Bronchial epithelial cell (primary cell): Measurements from ENCODE around the gene OR51B4. TPM values are rescaled to one million over a fixed set of nuclear protein-coding genes. Genes with fewer than 3 reads are reported as not detected.

ENCODE experiments used
- DNase-seq: peaks from one replicate; pipeline ENCODE4 v3.0.0-alpha.2; 2010; ENCODE audit warnings: low read depth
- FAIRE-seq: peaks from 2 replicates; lab custom pipeline; 2011; peaks lifted over from hg19 to GRCh38; lab: Jason Lieb, UNC
- H3K27me3 ChIP-seq: 2 replicates; pipeline ENCODE4 v1.5.1; 2011; ENCODE audit warnings: low read length; ENCODE audit not compliant: control insufficient read depth, insufficient read depth
- H3K36me3 ChIP-seq: 2 replicates; pipeline ENCODE4 v1.5.1; 2011; ENCODE audit warnings: low read length; ENCODE audit not compliant: control insufficient read depth, insufficient read depth
- H3K4me3 ChIP-seq: 2 replicates; pipeline ENCODE4 v1.5.1; 2011; ENCODE audit warnings: mild to moderate bottlenecking, low read depth, low read length, control low read depth
- total RNA-seq: library from RNA; depleted of rRNA; stranded (reverse); fragments of >200 nt; gene quantifications from 2 replicates; pipeline ENCODE4 v1.2.1, GENCODE V29; 2014
- TF ChIP-seq, protein P1 (sequence below): IDR thresholded peaks from 2 replicates; pipeline ENCODE4 v1.5.1; 2011; ENCODE audit warnings: mild to moderate bottlenecking, moderate library complexity, low read length, control low read depth, inconsistent platforms; ENCODE audit not compliant: insufficient read depth, severe bottlenecking

Gene OR51B4
- total RNA-seq, 1 donor from 2014 or later, result not detected

DNA sequence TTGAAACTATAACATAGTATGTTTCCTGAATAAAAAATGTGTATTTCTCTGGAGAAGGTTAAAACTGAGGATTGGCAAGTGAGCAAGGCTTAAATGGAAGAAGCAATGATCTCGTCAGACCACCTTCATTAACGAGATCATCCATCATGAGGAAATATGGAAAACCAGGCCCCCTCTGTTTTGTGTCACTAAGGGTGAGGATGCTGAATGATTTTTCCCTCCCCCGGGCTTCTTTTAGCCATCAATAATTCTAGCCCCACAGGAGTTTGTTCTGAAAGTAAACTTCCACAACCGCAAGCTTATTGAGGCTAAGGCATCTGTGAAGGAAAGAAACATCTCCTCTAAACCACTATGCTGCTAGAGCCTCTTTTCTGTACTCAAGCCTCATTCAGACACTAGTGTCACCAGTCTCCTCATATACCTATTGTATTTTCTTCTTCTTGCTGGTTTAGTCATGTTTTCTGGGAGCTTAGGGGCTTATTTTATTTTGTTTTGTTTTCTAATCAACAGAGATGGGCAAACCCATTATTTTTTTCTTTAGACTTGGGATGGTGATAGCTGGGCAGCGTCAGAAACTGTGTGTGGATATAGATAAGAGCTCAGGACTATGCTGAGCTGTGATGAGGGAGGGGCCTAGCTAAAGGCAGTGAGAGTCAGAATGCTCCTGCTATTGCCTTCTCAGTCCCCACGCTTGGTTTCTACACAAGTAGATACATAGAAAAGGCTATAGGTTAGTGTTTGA is 26.2 kb downstream of the OR51B4 start:
- FAIRE-seq, result no peak
- TF ChIP-seq, protein P1, sequence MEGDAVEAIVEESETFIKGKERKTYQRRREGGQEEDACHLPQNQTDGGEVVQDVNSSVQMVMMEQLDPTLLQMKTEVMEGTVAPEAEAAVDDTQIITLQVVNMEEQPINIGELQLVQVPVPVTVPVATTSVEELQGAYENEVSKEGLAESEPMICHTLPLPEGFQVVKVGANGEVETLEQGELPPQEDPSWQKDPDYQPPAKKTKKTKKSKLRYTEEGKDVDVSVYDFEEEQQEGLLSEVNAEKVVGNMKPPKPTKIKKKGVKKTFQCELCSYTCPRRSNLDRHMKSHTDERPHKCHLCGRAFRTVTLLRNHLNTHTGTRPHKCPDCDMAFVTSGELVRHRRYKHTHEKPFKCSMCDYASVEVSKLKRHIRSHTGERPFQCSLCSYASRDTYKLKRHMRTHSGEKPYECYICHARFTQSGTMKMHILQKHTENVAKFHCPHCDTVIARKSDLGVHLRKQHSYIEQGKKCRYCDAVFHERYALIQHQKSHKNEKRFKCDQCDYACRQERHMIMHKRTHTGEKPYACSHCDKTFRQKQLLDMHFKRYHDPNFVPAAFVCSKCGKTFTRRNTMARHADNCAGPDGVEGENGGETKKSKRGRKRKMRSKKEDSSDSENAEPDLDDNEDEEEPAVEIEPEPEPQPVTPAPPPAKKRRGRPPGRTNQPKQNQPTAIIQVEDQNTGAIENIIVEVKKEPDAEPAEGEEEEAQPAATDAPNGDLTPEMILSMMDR, result no peak

DNA sequence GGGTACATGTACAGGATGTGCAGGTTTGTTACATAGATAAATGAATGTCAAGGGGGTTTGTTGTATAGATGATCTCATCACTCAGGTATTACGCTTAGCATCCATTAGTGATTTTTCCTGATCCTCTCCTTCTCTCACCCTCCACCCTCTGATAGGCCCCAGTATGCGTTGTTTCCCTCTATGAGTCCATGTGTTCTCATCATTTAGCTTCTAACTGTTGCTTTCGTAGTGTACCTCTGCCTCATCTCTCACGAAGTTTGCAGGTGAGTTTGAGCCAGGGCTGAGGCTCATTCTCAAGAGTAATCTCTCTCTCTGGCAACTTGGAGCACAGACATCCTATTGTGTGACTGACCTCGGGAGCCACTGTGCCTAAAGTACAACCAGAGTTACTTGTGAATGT is 27.4 kb downstream of the OR51B4 start:
- TF ChIP-seq, protein P1, result no peak
- DNase-seq (no peak), FAIRE-seq (no peak)
- no peaks in the 10 kb centered on the region for H3K36me3 ChIP-seq
- H3K27me3 ChIP-seq, result no peaks in the 10 kb centered on the region
- no peak overlapping the region for H3K4me3 ChIP-seq

More for the DNA sequence above, 26.2 kb downstream of the OR51B4 start:
- Histone ChIP-seq H3K27me3 (no peaks in the 10 kb centered on the region), H3K36me3 (no peaks in the 10 kb centered on the region), H3K4me3 (no peak overlapping the region)
- DNase-seq, result no peak

DNA sequence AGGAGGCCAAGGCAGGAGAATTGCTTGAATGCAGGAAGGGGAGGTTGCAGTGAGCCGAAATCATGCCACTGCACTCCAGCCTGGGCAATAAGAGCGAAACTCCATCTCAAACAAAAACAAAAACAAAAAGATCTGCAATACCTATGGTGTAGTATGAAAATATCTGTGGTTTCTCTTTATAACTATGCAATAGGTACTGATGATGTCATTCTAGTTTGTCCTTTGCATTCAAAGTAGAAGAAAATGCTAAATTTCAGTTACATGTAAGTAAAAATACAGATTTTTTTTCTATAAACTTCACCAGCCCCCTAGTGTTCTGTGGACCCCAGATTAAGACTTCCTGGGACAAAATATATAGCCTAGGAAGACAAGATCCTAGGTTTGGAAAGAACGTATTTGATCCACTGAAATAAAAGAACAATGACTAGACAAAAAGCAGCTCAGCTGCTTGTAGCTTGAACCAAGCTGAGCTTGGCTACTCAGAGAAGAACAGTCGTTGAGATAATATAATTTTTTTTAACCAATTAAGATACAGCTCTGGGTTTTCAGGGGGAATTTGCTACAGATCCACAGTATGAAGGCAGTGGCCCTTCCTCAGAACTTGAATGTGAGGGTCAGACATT is 29.2 kb downstream of the OR51B4 start:
- TF ChIP-seq, protein P1, result no peak
- FAIRE-seq (no peak), DNase-seq (no peak)
- H3K36me3 ChIP-seq, result no peaks in the 10 kb centered on the region
- H3K4me3 ChIP-seq, result no peak overlapping the region
- no peaks in the 10 kb centered on the region for H3K27me3 ChIP-seq

DNA sequence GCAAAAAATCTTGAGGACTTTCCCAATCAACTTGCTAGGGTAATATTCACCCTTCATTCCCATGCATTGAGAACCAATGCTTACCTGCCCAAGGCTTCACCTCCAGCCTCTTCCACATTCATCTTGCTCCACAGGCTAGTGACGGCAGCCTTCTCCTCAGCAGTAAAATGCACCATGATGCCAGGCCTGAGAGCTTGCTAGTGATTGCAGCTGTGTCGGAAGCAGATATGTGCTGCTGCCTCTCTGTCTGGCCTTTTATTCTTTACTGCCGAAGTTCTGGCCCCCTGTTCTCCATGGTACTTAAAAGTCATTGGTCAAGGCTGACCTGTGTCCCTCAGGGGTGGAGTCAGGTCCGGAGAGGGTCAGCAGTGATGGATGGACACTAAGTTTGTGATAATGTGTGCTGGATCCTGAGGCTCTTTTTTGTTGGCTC is 32.0 kb downstream of the OR51B4 start, which contains the start of gene HBE1:
TSS of gene HBE1 (minus strand) at position 231 of the 433 bp plus-strand sequence. CDS start at position 176, 55 bp downstream.
- FAIRE-seq (peak; percentile 87), DNase-seq (no peak)
- TF ChIP-seq, protein P1, result no peak
- H3K36me3 ChIP-seq, result no peaks in the 10 kb centered on the region
- no peak within 1 kb of the TSS for H3K4me3 ChIP-seq
- no peaks in the 10 kb centered on the region for H3K27me3 ChIP-seq

DNA sequence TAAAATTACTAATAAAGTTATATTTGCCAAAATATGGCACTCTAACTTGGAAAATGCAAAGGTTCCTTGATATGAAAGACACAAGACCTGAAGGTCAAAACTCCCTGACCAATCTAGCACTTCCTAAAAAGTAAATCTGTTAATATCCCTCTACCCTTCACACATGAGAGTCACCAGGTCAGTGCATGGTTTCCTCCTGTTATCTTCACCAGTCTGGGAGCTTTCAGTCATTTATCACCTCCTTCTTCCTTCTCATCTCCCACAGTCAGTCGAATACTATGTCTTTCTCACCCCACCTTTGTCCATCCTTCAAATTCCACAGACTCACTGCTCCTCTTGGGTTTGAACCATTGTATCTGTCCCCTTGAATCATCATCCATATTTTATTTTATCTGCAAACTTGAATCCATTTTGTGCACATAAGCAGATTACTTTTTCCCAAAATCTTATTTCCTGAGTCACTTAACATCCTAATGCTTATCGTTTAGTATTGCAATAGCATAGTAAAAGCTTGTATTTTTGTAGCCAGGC is 34.6 kb downstream of the OR51B4 start:
- Histone ChIP-seq H3K4me3 (no peak overlapping the region), H3K27me3 (no peaks in the 10 kb centered on the region), H3K36me3 (no peaks in the 10 kb centered on the region)
- TF ChIP-seq, protein P1, result no peak
- FAIRE-seq (no peak), DNase-seq (no peak)
